Measurements from ENCODE around the gene AMY2B. TPM values are rescaled to one million over a fixed set of nuclear protein-coding genes. Genes with fewer than 3 reads are reported as not detected.
"Not testable (repeated sequence)": the region's sequence is repeated elsewhere in the genome, so short reads cannot be mapped to it uniquely, and the experiment has no call there.

AMY2B gene
- polyA plus RNA-seq, 1 donor from 2014 or later: 2.7 TPM

GRCh38 chr1:103576065-103576464, 4.7 kb downstream of the AMY2B start:
- H3K36me3 Mint-ChIP-seq: peaks cover 5% of the 10 kb centered on the region
- H3K9me3 Mint-ChIP-seq: no peaks in the 10 kb centered on the region
- H3K27ac Mint-ChIP-seq: no peak overlapping the region
- no peak overlapping the region for H3K4me3 Mint-ChIP-seq
- H3K27me3 Mint-ChIP-seq: no peaks in the 10 kb centered on the region
- H3K4me1 Mint-ChIP-seq: no peaks in the 10 kb centered on the region

GRCh38 chr1:103576784-103577183, 5.4 kb downstream of the AMY2B start:
- not testable (repeated sequence) for H3K27me3 Mint-ChIP-seq, H3K4me1 Mint-ChIP-seq, H3K36me3 Mint-ChIP-seq, H3K4me3 Mint-ChIP-seq, H3K27ac Mint-ChIP-seq, H3K9me3 Mint-ChIP-seq

- Mint-ChIP-seq H3K27me3 (no peaks in the 10 kb centered on the region), H3K36me3 (peaks cover 4% of the 10 kb centered on the region), H3K27ac (no peak overlapping the region), H3K4me3 (no peak overlapping the region), H3K4me1 (no peaks in the 10 kb centered on the region), H3K9me3 (peaks cover 0 to 4% (median 4%) of the 10 kb centered on the region in 3 donors)
Measured at GRCh38 chr1:103582464-103582863, 11.1 kb downstream of the AMY2B start.

- Mint-ChIP-seq H3K4me1 (no peaks in the 10 kb centered on the region), H3K27me3 (no peaks in the 10 kb centered on the region), H3K36me3 (peaks cover 4% of the 10 kb centered on the region), H3K4me3 (no peak overlapping the region), H3K27ac (no peak overlapping the region), H3K9me3 (peaks cover 1 to 9% (median 4%) of the 10 kb centered on the region in 3 donors)
Measured at GRCh38 chr1:103583887-103584286, 12.5 kb downstream of the AMY2B start.

- Mint-ChIP-seq H3K36me3 (peaks cover 4% of the 10 kb centered on the region), H3K4me3 (no peak overlapping the region), H3K27me3 (no peaks in the 10 kb centered on the region), H3K27ac (no peak overlapping the region), H3K9me3 (peaks cover 1 to 14% (median 4%) of the 10 kb centered on the region in 3 donors), H3K4me1 (no peaks in the 10 kb centered on the region)
Measured at GRCh38 chr1:103584537-103584936, 13.1 kb downstream of the AMY2B start.

- not testable (repeated sequence) for H3K36me3 Mint-ChIP-seq, H3K4me3 Mint-ChIP-seq, H3K27me3 Mint-ChIP-seq, H3K4me1 Mint-ChIP-seq, H3K27ac Mint-ChIP-seq, H3K9me3 Mint-ChIP-seq
Measured at GRCh38 chr1:103602740-103603139, 31.4 kb downstream of the AMY2B start.

GRCh38 chr1:103616362-103616761, 45.0 kb downstream of the AMY2B start:
- no peak overlapping the region for H3K27ac Mint-ChIP-seq
- H3K27me3 Mint-ChIP-seq: no peaks in the 10 kb centered on the region
- H3K36me3 Mint-ChIP-seq: no peaks in the 10 kb centered on the region
- H3K4me1 Mint-ChIP-seq: no peaks in the 10 kb centered on the region
- H3K4me3 Mint-ChIP-seq: no peak overlapping the region
- H3K9me3 Mint-ChIP-seq: peaks cover 0 to 3% (median 3%) of the 10 kb centered on the region in 3 donors

- H3K36me3 Mint-ChIP-seq, H3K27ac Mint-ChIP-seq, H3K4me1 Mint-ChIP-seq, H3K9me3 Mint-ChIP-seq, H3K27me3 Mint-ChIP-seq, H3K4me3 Mint-ChIP-seq: not testable (repeated sequence)
Measured at GRCh38 chr1:103616994-103617477, 45.6 kb downstream of the AMY2B start, which contains the start of gene AMY2A. Gene AMY2A (plus strand): TSS chr1:103617427. CDS start chr1:103617441, 14 bp downstream.

GRCh38 chr1:103627436-103627835, 56.0 kb downstream of the AMY2B start:
- H3K27me3 Mint-ChIP-seq, H3K9me3 Mint-ChIP-seq, H3K36me3 Mint-ChIP-seq, H3K4me3 Mint-ChIP-seq, H3K27ac Mint-ChIP-seq, H3K4me1 Mint-ChIP-seq: not testable (repeated sequence)

Other genes with a start within 250 kb of the AMY2B start
- gene RNPC3, start 45.9 kb upstream of the AMY2B start, polyA plus RNA-seq: 18.3 TPM
- not detected for gene AMY2A, start 45.8 kb downstream of the AMY2B start, polyA plus RNA-seq
- gene AMY1A, start 84.2 kb downstream of the AMY2B start, polyA plus RNA-seq: not detected
- not detected for gene AMY1B, start 124.6 kb downstream of the AMY2B start, polyA plus RNA-seq
- not detected for gene AMY1C, start 178.3 kb downstream of the AMY2B start, polyA plus RNA-seq

Data from IgD-negative memory B cell (primary cell).